ENCODE measurements around the gene PADI1. TPM values are rescaled to one million over a fixed set of nuclear protein-coding genes. Genes with fewer than 3 reads are reported as not detected.

PADI1 gene
- total RNA-seq, 1 donor from 2014 or later: not detected

GRCh38 chr1:17236779-17237560, 32.0 kb downstream of the PADI1 start:
- no peak overlapping the region for H3K4me2 ChIP-seq (ENCODE audit: low read length)
- H3K9me3 ChIP-seq (ENCODE audit: insufficient read depth, low read depth, low read length): no peaks in the 10 kb centered on the region
- Mint-ChIP-seq H3K36me3 (ENCODE audit: low read depth, unreplicated experiment) (no peaks in the 10 kb centered on the region), H3K9me3 (ENCODE audit: unreplicated experiment) (no peaks in the 10 kb centered on the region), H3K4me3 (ENCODE audit: unreplicated experiment) (no peak overlapping the region), H3K4me1 (ENCODE audit: low read depth, unreplicated experiment) (peaks cover 3% of the 10 kb centered on the region), H3K27ac (ENCODE audit: unreplicated experiment) (peak overlapping the region; percentile 69), H3K27me3 (ENCODE audit: low read depth, unreplicated experiment) (peaks cover 13% of the 10 kb centered on the region)
- peaks cover 30% of the 10 kb centered on the region for H3K4me1 ChIP-seq (ENCODE audit: insufficient read depth, low read length)
- H3K36me3 ChIP-seq (ENCODE audit: insufficient read depth, low read length): no peaks in the 10 kb centered on the region
- DNase-seq (ENCODE audit: low read depth): peak; percentile 70
- H2AFZ ChIP-seq (ENCODE audit: low read depth, low read length): no peak overlapping the region
- H3K79me2 ChIP-seq (ENCODE audit: insufficient read depth, low read length): no peaks in the 10 kb centered on the region
- no peak for TF ChIP-seq EZH2 (IDR thresholded peaks at IDR 0.05; ENCODE audit: insufficient read depth, low read length)
- peak; percentile 70 for TF ChIP-seq CTCF (IDR thresholded peaks at IDR 0.05; ENCODE audit: insufficient read depth, low read depth, low read length)
- no peak overlapping the region for H3K27ac ChIP-seq (ENCODE audit: low read depth, low read length)
- no peaks in the 10 kb centered on the region for H4K20me1 ChIP-seq (ENCODE audit: insufficient read depth, low read length)
- H3K9ac ChIP-seq (ENCODE audit: low read length): no peak overlapping the region
- peak; percentile 43 for FAIRE-seq
- no peaks in the 10 kb centered on the region for H3K27me3 ChIP-seq (ENCODE audit: insufficient read depth, low read length)
- no peak overlapping the region for H3K4me3 ChIP-seq (ENCODE audit: insufficient read depth, low read depth, low read length)

- peaks cover 13% of the 10 kb centered on the region for H3K27me3 Mint-ChIP-seq (ENCODE audit: low read depth, unreplicated experiment)
These were observed 32.6 kb downstream of the PADI1 start for GRCh38 chr1:17237561-17237903.

More at GRCh38 chr1:17237561-17237903, 32.6 kb downstream of the PADI1 start:
- Mint-ChIP-seq H3K36me3 (ENCODE audit: low read depth, unreplicated experiment) (no peaks in the 10 kb centered on the region), H3K9me3 (ENCODE audit: unreplicated experiment) (no peaks in the 10 kb centered on the region), H3K4me3 (ENCODE audit: unreplicated experiment) (no peak overlapping the region), H3K4me1 (ENCODE audit: low read depth, unreplicated experiment) (peaks cover 3% of the 10 kb centered on the region), H3K27ac (ENCODE audit: unreplicated experiment) (no peak overlapping the region)
- no peak overlapping the region for H3K27ac ChIP-seq (ENCODE audit: low read depth, low read length)
- no peak overlapping the region for H3K4me3 ChIP-seq (ENCODE audit: insufficient read depth, low read depth, low read length)
- H3K9ac ChIP-seq (ENCODE audit: low read length): no peak overlapping the region
- H3K27me3 ChIP-seq (ENCODE audit: insufficient read depth, low read length): no peaks in the 10 kb centered on the region
- no peak for DNase-seq (ENCODE audit: low read depth)
- TF ChIP-seq CTCF (IDR thresholded peaks at IDR 0.05; ENCODE audit: insufficient read depth, low read depth, low read length): no peak
- TF ChIP-seq EZH2 (IDR thresholded peaks at IDR 0.05; ENCODE audit: insufficient read depth, low read length): no peak
- H3K36me3 ChIP-seq (ENCODE audit: insufficient read depth, low read length): no peaks in the 10 kb centered on the region
- H3K79me2 ChIP-seq (ENCODE audit: insufficient read depth, low read length): no peaks in the 10 kb centered on the region
- no peaks in the 10 kb centered on the region for H3K9me3 ChIP-seq (ENCODE audit: insufficient read depth, low read depth, low read length)
- H3K4me1 ChIP-seq (ENCODE audit: insufficient read depth, low read length): peaks cover 25% of the 10 kb centered on the region
- no peak overlapping the region for H3K4me2 ChIP-seq (ENCODE audit: low read length)
- no peak overlapping the region for H2AFZ ChIP-seq (ENCODE audit: low read depth, low read length)
- no peaks in the 10 kb centered on the region for H4K20me1 ChIP-seq (ENCODE audit: insufficient read depth, low read length)
- no peak for FAIRE-seq
